Measurements from ENCODE around the gene NBPF3. TPM values are rescaled to one million over a fixed set of nuclear protein-coding genes. Genes with fewer than 3 reads are reported as not detected.
A peak's percentile ranks its signal among the peaks of the same experiment; 100 is the strongest.

NBPF3 gene
- total and polyA plus RNA-seq, 2 experiments from 2014 or later: 2.7 to 18.1 TPM

GRCh38 chr1:21496063-21496462, 56.1 kb downstream of the NBPF3 start (continued):
- TF ChIP-seq NANOG (IDR thresholded peaks at IDR 0.05; ENCODE audit: borderline replicate concordance): no peak

- Histone ChIP-seq H3K36me3 (ENCODE audit: insufficient read depth) (no peaks in the 10 kb centered on the region), H3K4me3 (no peak overlapping the region), H3K9me2 (ENCODE audit: insufficient read depth) (no peaks in the 10 kb centered on the region), H3K4me1 (ENCODE audit: insufficient read depth) (no peaks in the 10 kb centered on the region), H3F3A (replicated peaks; ENCODE audit: low read depth) (no peaks in the 10 kb centered on the region), H2AFZ (peak overlapping the region; percentile 56; the same call in 1 of the 2 replicates), H4K20me1 (replicated peaks; ENCODE audit: insufficient read depth) (no peaks in the 10 kb centered on the region), H3K27ac (ENCODE audit: low read depth) (no peak overlapping the region), H3K79me2 (replicated peaks; ENCODE audit: insufficient read depth) (no peaks in the 10 kb centered on the region), H3K27me3 (ENCODE audit: insufficient read depth) (no peaks in the 10 kb centered on the region), H3K4me2 (no peak overlapping the region)
- no peak for DNase-seq (ENCODE audit: low spot score)
- Mint-ChIP-seq H3K4me3 (no peak overlapping the region), H3K27ac (no peak overlapping the region), H3K27me3 (ENCODE audit: insufficient read depth, low read depth, poor library complexity) (no peaks in the 10 kb centered on the region), H3K36me3 (ENCODE audit: low read depth) (no peaks in the 10 kb centered on the region), H3K4me1 (peaks cover 12% of the 10 kb centered on the region; the same call in 2 of the 3 replicates), H3K9me3 (no peaks in the 10 kb centered on the region; the same call in 2 of the 3 replicates)
- TF ChIP-seq EZH2 (IDR thresholded peaks at IDR 0.05; ENCODE audit: low read depth, unreplicated experiment): no peak
- no peak for TF ChIP-seq ZNF114 (CRISPR knock-in tag; IDR thresholded peaks at IDR 0.05)
- no peak for TF ChIP-seq POLR2AphosphoS5 (IDR thresholded peaks at IDR 0.05; ENCODE audit: low read depth)
- no peak for TF ChIP-seq STAT1 (IDR thresholded peaks at IDR 0.05; ENCODE audit: unreplicated experiment)
- no peak for TF ChIP-seq CREB1 (CRISPR knock-in tag; IDR thresholded peaks at IDR 0.05; ENCODE audit: low read depth)
- ATAC-seq: no peak
Observed at GRCh38 chr1:21496886-21497285, 56.9 kb downstream of the NBPF3 start.

GRCh38 chr1:21497466-21498061, 57.6 kb downstream of the NBPF3 start:
- DNase-seq (ENCODE audit: low spot score) (peak; percentile 90), ATAC-seq (peak; percentile 93)
- Histone ChIP-seq H3K4me1 (ENCODE audit: insufficient read depth) (no peaks in the 10 kb centered on the region), H2AFZ (0 out of 2 replicates have a peak overlapping the region, but pooled peaks have one; percentile 11), H4K20me1 (replicated peaks; ENCODE audit: insufficient read depth) (no peaks in the 10 kb centered on the region), H3K27ac (ENCODE audit: low read depth) (no peak overlapping the region), H3K36me3 (ENCODE audit: insufficient read depth) (no peaks in the 10 kb centered on the region), H3F3A (replicated peaks; ENCODE audit: low read depth) (no peaks in the 10 kb centered on the region), H3K4me2 (0 out of 2 replicates have a peak overlapping the region, but pooled peaks have one; percentile 35), H3K9me2 (ENCODE audit: insufficient read depth) (no peaks in the 10 kb centered on the region), H3K4me3 (no peak overlapping the region), H3K79me2 (replicated peaks; ENCODE audit: insufficient read depth) (no peaks in the 10 kb centered on the region), H3K27me3 (ENCODE audit: insufficient read depth) (no peaks in the 10 kb centered on the region)
- TF ChIP-seq JUNB (IDR thresholded peaks at IDR 0.05; ENCODE audit: unreplicated experiment) (no peak), NANOG (IDR thresholded peaks at IDR 0.05; ENCODE audit: borderline replicate concordance) (no peak), ZNF331 (CRISPR knock-in tag; IDR thresholded peaks at IDR 0.05; ENCODE audit: low read depth) (no peak), ETS1 (IDR thresholded peaks at IDR 0.05) (no peak), CTCF (conservative IDR thresholded peaks at IDR 0.05; ENCODE audit: low read depth in 2 of 2) (peak; percentile 57 to 76), ZNF114 (CRISPR knock-in tag; IDR thresholded peaks at IDR 0.05) (no peak)
- Mint-ChIP-seq H3K9me3 (no peaks in the 10 kb centered on the region; the same call in 2 of the 3 replicates), H3K36me3 (ENCODE audit: low read depth) (no peaks in the 10 kb centered on the region), H3K27ac (no peak overlapping the region), H3K4me3 (no peak overlapping the region), H3K27me3 (ENCODE audit: insufficient read depth, low read depth, poor library complexity) (no peaks in the 10 kb centered on the region), H3K4me1 (peaks cover 8% of the 10 kb centered on the region; the same call in 2 of the 3 replicates)
